ENCODE results near the gene GRIA3.

Gene GRIA3

GRCh38 chrX:123324625-123325024 lies 140.5 kb downstream of the GRIA3 start:
- no peak for TF ChIP-seq GATA2 (IDR thresholded peaks at IDR 0.05; ENCODE audit: low read depth, low read length)
- TF ChIP-seq GATA3 (IDR thresholded peaks at IDR 0.05; ENCODE audit: low read depth, low read length) = no peak

- no peak for TF ChIP-seq GATA2 (IDR thresholded peaks at IDR 0.05; ENCODE audit: low read depth, low read length)
- TF ChIP-seq GATA3 (IDR thresholded peaks at IDR 0.05; ENCODE audit: low read depth, low read length) = no peak
Observed at GRCh38 chrX:123330229-123330942, 146.3 kb downstream of the GRIA3 start.

GRCh38 chrX:123331349-123331748 lies 147.3 kb downstream of the GRIA3 start:
- TF ChIP-seq GATA2 (IDR thresholded peaks at IDR 0.05; ENCODE audit: low read depth, low read length) (no peak), GATA3 (IDR thresholded peaks at IDR 0.05; ENCODE audit: low read depth, low read length) (no peak)

GRCh38 chrX:123331859-123332258 lies 147.8 kb downstream of the GRIA3 start:
- no peak for TF ChIP-seq GATA3 (IDR thresholded peaks at IDR 0.05; ENCODE audit: low read depth, low read length)
- no peak for TF ChIP-seq GATA2 (IDR thresholded peaks at IDR 0.05; ENCODE audit: low read depth, low read length)

GRCh38 chrX:123336666-123337065 lies 152.6 kb downstream of the GRIA3 start:
- TF ChIP-seq GATA2 (IDR thresholded peaks at IDR 0.05; ENCODE audit: low read depth, low read length) (no peak), GATA3 (IDR thresholded peaks at IDR 0.05; ENCODE audit: low read depth, low read length) (no peak)

GRCh38 chrX:123337886-123338639 lies 154.0 kb downstream of the GRIA3 start:
- no peak for TF ChIP-seq GATA2 (IDR thresholded peaks at IDR 0.05; ENCODE audit: low read depth, low read length)
- no peak for TF ChIP-seq GATA3 (IDR thresholded peaks at IDR 0.05; ENCODE audit: low read depth, low read length)

- TF ChIP-seq GATA2 (IDR thresholded peaks at IDR 0.05; ENCODE audit: low read depth, low read length) (no peak), GATA3 (IDR thresholded peaks at IDR 0.05; ENCODE audit: low read depth, low read length) (no peak)
Observed at GRCh38 chrX:123339221-123339905, 155.3 kb downstream of the GRIA3 start.

- TF ChIP-seq GATA3 (IDR thresholded peaks at IDR 0.05; ENCODE audit: low read depth, low read length) (no peak), GATA2 (IDR thresholded peaks at IDR 0.05; ENCODE audit: low read depth, low read length) (no peak)
Observed at GRCh38 chrX:123340696-123341095, 156.6 kb downstream of the GRIA3 start.

GRCh38 chrX:123348468-123348867 lies 164.4 kb downstream of the GRIA3 start:
- TF ChIP-seq GATA2 (IDR thresholded peaks at IDR 0.05; ENCODE audit: low read depth, low read length) (no peak), GATA3 (IDR thresholded peaks at IDR 0.05; ENCODE audit: low read depth, low read length) (no peak)

GRCh38 chrX:123350226-123350625 lies 166.1 kb downstream of the GRIA3 start:
- no peak for TF ChIP-seq GATA3 (IDR thresholded peaks at IDR 0.05; ENCODE audit: low read depth, low read length)
- no peak for TF ChIP-seq GATA2 (IDR thresholded peaks at IDR 0.05; ENCODE audit: low read depth, low read length)

- TF ChIP-seq GATA3 (IDR thresholded peaks at IDR 0.05; ENCODE audit: low read depth, low read length) (no peak), GATA2 (IDR thresholded peaks at IDR 0.05; ENCODE audit: low read depth, low read length) (no peak)
Observed at GRCh38 chrX:123357941-123358340, 173.9 kb downstream of the GRIA3 start.

GRCh38 chrX:123358457-123358856 lies 174.4 kb downstream of the GRIA3 start:
- TF ChIP-seq GATA2 (IDR thresholded peaks at IDR 0.05; ENCODE audit: low read depth, low read length) (no peak), GATA3 (IDR thresholded peaks at IDR 0.05; ENCODE audit: low read depth, low read length) (no peak)

- TF ChIP-seq GATA2 (IDR thresholded peaks at IDR 0.05; ENCODE audit: low read depth, low read length) (no peak), GATA3 (IDR thresholded peaks at IDR 0.05; ENCODE audit: low read depth, low read length) (no peak)
Observed at GRCh38 chrX:123361371-123361770, 177.3 kb downstream of the GRIA3 start.

- TF ChIP-seq GATA3 (IDR thresholded peaks at IDR 0.05; ENCODE audit: low read depth, low read length) = no peak
Observed at GRCh38 chrX:123392921-123393320, 208.8 kb downstream of the GRIA3 start.

Measured in SH-SY5Y (cell line).